HCT116 (cell line): Measurements from ENCODE around the gene CAMK2N1. TPM values are rescaled to one million over a fixed set of nuclear protein-coding genes. Genes with fewer than 3 reads are reported as not detected.

Experiments
- ATAC-seq: fragments of 200-7000 bp; cut with Tn5 transposase; 2 replicates; pipeline ENCODE4 v1.9.1; 2020; ENCODE audit warnings: mild to moderate bottlenecking, moderate library complexity
- BruUV-seq: library from RNA; stranded (reverse); fragments of 400-500 nt; replicated peaks from 2 replicates; lab custom pipeline; 2021; lab: Mats Ljungman, UMichigan
- CTCF ChIA-PET: fragments of 300-600 bp; sonication (Branson Sonifier 250); formaldehyde crosslinking; loops from one replicate; lab custom pipeline; 2021; ENCODE audit warnings: antibody characterized with exemption; lab: Charles Lee
- POLR2A ChIA-PET: fragments of 300-600, 350-600 bp; sonication (Branson Sonifier 250); formaldehyde crosslinking; loops from one replicate; lab custom pipeline; 2021; ENCODE audit warnings: antibody characterized with exemption; lab: Charles Lee
- RAD21 ChIA-PET, 2 experiments: fragments of 300-600 bp; sonication (Branson Sonifier 250); formaldehyde crosslinking; loops; one replicate each; lab custom pipeline; 2023; ENCODE audit warnings: low total read pairs in 2 of 2; ENCODE audit not compliant: uncharacterized antibody in 2 of 2, unreplicated experiment in 2 of 2, low non-redundant PET in 1 of 2; lab: Charles Lee
- DNase-seq: peaks from one replicate; pipeline ENCODE4 v3.0.0-alpha.2; 2010; ENCODE audit warnings: low read depth, low spot score
- H2AFZ ChIP-seq: fragments of 200-600 bp; shearing (Covaris generic), sonication (generic); 2 replicates; pipeline ENCODE4 v1.6.1; 2017; ENCODE audit warnings: low read depth, mixed run types, mixed read lengths, antibody characterized with exemption, low read length; ENCODE audit not compliant: poor library complexity, severe bottlenecking
- H3K27ac ChIP-seq: 2 replicates; pipeline ENCODE4 v1.5.1; 2012; ENCODE audit warnings: low read depth, low read length
- H3K27me3 ChIP-seq: fragments of 200-600 bp; sonication (generic); 2 replicates; pipeline ENCODE4 v1.6.1; 2016; ENCODE audit warnings: mixed run types, low read length, mixed read lengths; ENCODE audit not compliant: insufficient read depth
- H3K36me3 ChIP-seq, 2 experiments: fragments of 200-500 bp in 1 of 2; fragments of 200-600 bp in 1 of 2; sonication (Bioruptor generic) in 1 of 2; sonication (generic) in 1 of 2; 2 replicates each; pipeline versions ENCODE4 v1.5.1 to v1.6.1; 2014 to 2016; ENCODE audit warnings: low read length in 2 of 2, inconsistent platforms in 1 of 2, mixed read lengths in 1 of 2, mixed run types in 1 of 2; ENCODE audit not compliant: insufficient read depth in 2 of 2, control insufficient read depth in 1 of 2
- H3K4me1 ChIP-seq, 2 experiments: fragments of 200-600 bp in 1 of 2; sonication (generic) in 1 of 2; 2 replicates each; pipeline versions ENCODE4 v1.5.1 to v1.6.1; 2012 to 2017; ENCODE audit warnings: low read length in 2 of 2, inconsistent platforms in 1 of 2, mild to moderate bottlenecking in 1 of 2, mixed read lengths in 1 of 2, mixed run types in 1 of 2, moderate library complexity in 1 of 2; ENCODE audit not compliant: insufficient read depth in 2 of 2, control insufficient read depth in 1 of 2
- H3K4me2 ChIP-seq: fragments of 200-600 bp; sonication (generic); 2 replicates; pipeline ENCODE4 v1.6.1; 2017; ENCODE audit warnings: mixed run types, low read length, mixed read lengths
- H3K4me3 ChIP-seq, 2 experiments: fragments of 200-600 bp in 1 of 2; sonication (generic) in 1 of 2; replicated peaks in 1 of 2; 2 replicates each; pipeline ENCODE4 v1.5.1; 2011 to 2016; ENCODE audit warnings: low read length in 2 of 2, control low read depth in 1 of 2, low read depth in 1 of 2, mild to moderate bottlenecking in 1 of 2, mixed read lengths in 1 of 2, mixed run types in 1 of 2
- H3K79me2 ChIP-seq: fragments of 200-600 bp; sonication (generic); 2 replicates; pipeline ENCODE4 v1.6.1; 2017; ENCODE audit warnings: mild to moderate bottlenecking, mixed run types, low read length, moderate library complexity, mixed read lengths; ENCODE audit not compliant: insufficient read depth
- H3K9ac ChIP-seq: fragments of 200-600 bp; sonication (generic); 2 replicates; pipeline ENCODE4 v1.6.1; 2016; ENCODE audit warnings: low read length, mixed read lengths
- H3K9me2 ChIP-seq: fragments of 200-600 bp; sonication (generic), shearing (Covaris generic); 2 replicates; pipeline ENCODE4 v1.6.1; 2017; ENCODE audit warnings: mixed run types, mild to moderate bottlenecking, moderate library complexity; ENCODE audit not compliant: insufficient read depth
- H3K9me3 ChIP-seq, 2 experiments: fragments of 200-500 bp in 1 of 2; fragments of 200-600 bp in 1 of 2; sonication (Bioruptor generic) in 1 of 2; sonication (generic) in 1 of 2; 2 replicates each; pipeline ENCODE4 v1.6.1; 2014 to 2017; ENCODE audit warnings: low read length in 2 of 2, mixed read lengths in 2 of 2, inconsistent platforms in 1 of 2, low read depth in 1 of 2, mild to moderate bottlenecking in 1 of 2, mixed run types in 1 of 2, moderate library complexity in 1 of 2; ENCODE audit not compliant: control insufficient read depth in 1 of 2, insufficient read depth in 1 of 2
- H4K20me1 ChIP-seq: fragments of 200-600 bp; sonication (generic), shearing (Covaris generic); 2 replicates; pipeline ENCODE4 v1.6.1; 2017; ENCODE audit warnings: mixed run types, mild to moderate bottlenecking, moderate library complexity; ENCODE audit not compliant: insufficient read depth
- CEBPB ChIP-seq: IDR thresholded peaks from 2 replicates; pipeline ENCODE4 v1.6.1; 2012; ENCODE audit warnings: low read depth
- CTCF ChIP-seq, 3 experiments: fragments of 200-600 bp in 1 of 3; sonication (generic) in 1 of 3; IDR thresholded peaks in 2 of 3; conservative IDR thresholded peaks in 1 of 3; 2 replicates each; pipeline ENCODE4 v1.5.1; 2012 to 2017; ENCODE audit warnings: low read depth in 2 of 3, low read length in 2 of 3, antibody characterized with exemption in 1 of 3, borderline replicate concordance in 1 of 3, control low read depth in 1 of 3, mild to moderate bottlenecking in 1 of 3, mixed read lengths in 1 of 3, mixed run types in 1 of 3, moderate library complexity in 1 of 3; ENCODE audit not compliant: insufficient read depth in 1 of 3
- EZH2phosphoT487 ChIP-seq: fragments of 200-600 bp; IDR thresholded peaks from 2 replicates; pipeline ENCODE4 v1.6.1; 2018; ENCODE audit warnings: antibody characterized with exemption, borderline replicate concordance
- JUND ChIP-seq: IDR thresholded peaks from 2 replicates; pipeline ENCODE4 v1.6.1; 2012
- POLR2AphosphoS5 ChIP-seq: IDR thresholded peaks from 2 replicates; pipeline ENCODE4 v1.6.1; 2011; ENCODE audit warnings: mild to moderate bottlenecking, low read depth, low read length, moderate library complexity
- SP1 ChIP-seq: IDR thresholded peaks from 2 replicates; pipeline ENCODE4 v1.6.1; 2012; ENCODE audit warnings: low read depth
- TCF7L2 ChIP-seq: IDR thresholded peaks from 2 replicates; pipeline ENCODE4 v1.7.0; 2011; ENCODE audit warnings: borderline replicate concordance, inconsistent platforms; ENCODE audit not compliant: insufficient read depth, insufficient read length; ENCODE audit errors: extremely low read depth
- YY1 ChIP-seq: IDR thresholded peaks from 2 replicates; pipeline ENCODE4 v1.6.1; 2011; ENCODE audit warnings: low read length, low read depth, moderate library complexity, mild to moderate bottlenecking; ENCODE audit not compliant: insufficient replicate concordance; ENCODE audit errors: extremely low read depth
- intact Hi-C: fragments of 100-400 bp; cut with micrococcal nuclease; formaldehyde crosslinking; loops from 2 replicates; pipeline ENCODE4 v1.10.0; 2022
- total RNA-seq: library from RNA; stranded (reverse); gene quantifications from one replicate; pipeline ENCODE4 v1.2.1, GENCODE V29; 2021; ENCODE audit not compliant: unreplicated experiment

CAMK2N1 gene
- total RNA-seq, 1 experiment from 2014 or later = 20.5 TPM

- H3K27me3 ChIP-seq = no peaks in the 10 kb centered on the region
- peak overlapping the region; percentile 76 for H3K4me2 ChIP-seq
- H3K9me3 ChIP-seq = no peaks in the 10 kb centered on the region
- TF ChIP-seq TCF7L2 = no peak
- TF ChIP-seq JUND = no peak
- peak; percentile 61; the same call in 1 of the 2 replicates for TF ChIP-seq POLR2AphosphoS5
- TF ChIP-seq YY1 = peak; percentile 3
- no peak for TF ChIP-seq EZH2phosphoT487
- no peak for TF ChIP-seq CEBPB
- no peak for TF ChIP-seq CTCF (IDR thresholded peaks at IDR 0.05 in 2 of 3, conservative IDR thresholded peaks at IDR 0.05 in 1 of 3; ENCODE audit: borderline replicate concordance in 1 of 3, insufficient read depth in 1 of 3, low read depth in 2 of 3, low read length in 2 of 3)
- TF ChIP-seq SP1 = no peak
- H3K36me3 ChIP-seq = peaks cover 0 to 17% of the 10 kb centered on the region in 2 experiments; a peak in 2 of 4 replicates
- H3K4me1 ChIP-seq = peaks cover 30 to 57% of the 10 kb centered on the region in 2 experiments
- H4K20me1 ChIP-seq = no peaks in the 10 kb centered on the region
- intact Hi-C loops = loop anchor here (1.0 to 5.0 kb wide), 6 partner anchors 60 to 576 kb away; no protein-coding TSS in a partner anchor
- H2AFZ ChIP-seq = peak overlapping the region; percentile 36
- CTCF ChIA-PET = interaction anchor here (0.5 to 4.8 kb wide), 24 partner anchors 9 to 833 kb away, joined by 3 to 47 read pairs (median 4); partner anchors contain the start of genes CAMK2N1 and MUL1
- H3K27ac ChIP-seq = peak overlapping the region; percentile 94
- POLR2A ChIA-PET = interaction anchor here (0.7 to 1.9 kb wide), 4 partner anchors 12 to 282 kb away, joined by 3 to 12 read pairs (median 4); partner anchors contain the start of gene DDOST
- peak overlapping the region; percentile 55 for H3K9ac ChIP-seq
- no peaks in the 10 kb centered on the region for H3K9me2 ChIP-seq
- DNase-seq (peak; percentile 90), ATAC-seq (peak; percentile 45)
- RAD21 ChIA-PET = interaction anchor here (0.8 to 1.8 kb wide), 4 partner anchors 61 to 278 kb away, joined by 3 to 16 read pairs (median 3); no protein-coding TSS in a partner anchor
- BruUV-seq = no TSS peak
- no peaks in the 10 kb centered on the region; the same call in 1 of the 2 replicates for H3K79me2 ChIP-seq
- H3K4me3 ChIP-seq = peak overlapping the region in 1 of 2 experiments; percentile 37; a peak in 2 of 4 replicates
Observed at GRCh38 chr1:20494609-20495311, 8.8 kb upstream of the CAMK2N1 start.
